ENCODE results near the gene TMEM52. TPM values are rescaled to one million over a fixed set of nuclear protein-coding genes. Genes with fewer than 3 reads are reported as not detected.

The TMEM52 gene
- total RNA-seq, 2 experiments from 2014 or later, result 1.7 to 2.5 TPM

DNA sequence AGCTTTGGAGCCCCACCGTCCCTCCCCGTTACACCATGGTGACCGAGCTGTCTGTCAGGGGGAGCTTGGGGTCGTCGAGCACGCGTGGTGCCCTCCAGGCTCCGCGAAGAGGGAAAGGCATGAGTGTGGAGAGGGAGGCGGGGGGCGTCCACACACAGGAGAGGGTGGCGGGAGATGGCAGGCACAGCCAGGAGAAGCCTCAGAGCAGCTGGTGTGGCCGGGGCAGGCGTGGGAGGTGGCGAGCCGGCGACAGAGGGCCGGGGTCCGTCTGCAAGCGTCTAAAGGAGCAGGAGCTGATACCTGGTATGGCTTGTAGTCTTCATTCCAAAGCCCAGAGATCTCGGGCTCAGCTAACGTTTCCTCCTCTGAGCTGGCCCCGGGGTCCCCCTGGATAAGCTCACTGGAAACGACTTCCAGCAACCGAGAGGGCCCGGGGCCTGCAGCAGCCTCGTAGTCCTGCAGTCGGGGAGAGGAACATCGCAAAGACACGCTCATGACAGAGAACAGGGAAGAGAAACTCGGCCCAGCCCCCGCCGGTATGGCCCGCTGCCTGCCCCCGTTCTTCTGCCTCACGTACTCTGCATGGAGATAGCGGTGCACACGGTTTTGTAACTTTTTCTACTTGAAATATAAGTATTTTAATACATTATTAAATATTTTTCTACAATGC lies 47.1 kb upstream of the TMEM52 start:
- no peak overlapping the region for H2AFZ ChIP-seq (ENCODE audit: low read length)
- no TSS peak for BruUV-seq (replicated peaks)
- H3K9me2 ChIP-seq (ENCODE audit: insufficient read depth, low read length), result no peaks in the 10 kb centered on the region
- H3K27ac ChIP-seq (ENCODE audit: low read depth, low read length, poor library complexity, severe bottlenecking), result no peak overlapping the region
- intact Hi-C loops (cut with micrococcal nuclease; ENCODE audit: unreplicated experiment), result no loop called here
- no peaks in the 10 kb centered on the region for H3K36me3 ChIP-seq (ENCODE audit: insufficient read depth, low read length)
- no peak for TF ChIP-seq CTCF (conservative IDR thresholded peaks at IDR 0.05; ENCODE audit: low read length)
- no peak for TF ChIP-seq EZH2phosphoT487 (IDR thresholded peaks at IDR 0.05; ENCODE audit: borderline replicate concordance, low read depth, low read length)
- H3K9me3 ChIP-seq (ENCODE audit: low read length), result peaks cover 6% of the 10 kb centered on the region; the same call in 1 of the 2 replicates
- H3K4me3 ChIP-seq (ENCODE audit: low read depth, low read length, poor library complexity, severe bottlenecking), result no peak overlapping the region
- H3K4me2 ChIP-seq (ENCODE audit: low read length), result no peak overlapping the region
- ChIA-PET POLR2A (no interaction called here), CTCF (ENCODE audit: unreplicated experiment) (no interaction called here)
- H4K20me1 ChIP-seq (ENCODE audit: insufficient read depth, low read length), result no peaks in the 10 kb centered on the region
- H3K4me1 ChIP-seq (ENCODE audit: insufficient read depth, low read length, poor library complexity, severe bottlenecking), result no peaks in the 10 kb centered on the region
- no peak for DNase-seq (ENCODE audit: low spot score)
- no peaks in the 10 kb centered on the region for H3K79me2 ChIP-seq (ENCODE audit: insufficient read depth, low read depth, low read length)

- no peak for TF ChIP-seq EZH2phosphoT487 (IDR thresholded peaks at IDR 0.05; ENCODE audit: borderline replicate concordance, low read depth, low read length)
- TF ChIP-seq CTCF (conservative IDR thresholded peaks at IDR 0.05; ENCODE audit: low read length), result no peak
- no peaks in the 10 kb centered on the region for H3K36me3 ChIP-seq (ENCODE audit: insufficient read depth, low read length)
- H2AFZ ChIP-seq (ENCODE audit: low read length), result no peak overlapping the region
- no peak overlapping the region for H3K4me2 ChIP-seq (ENCODE audit: low read length)
- no peaks in the 10 kb centered on the region for H4K20me1 ChIP-seq (ENCODE audit: insufficient read depth, low read length)
- no peaks in the 10 kb centered on the region for H3K9me3 ChIP-seq (ENCODE audit: low read length)
- BruUV-seq (replicated peaks), result no TSS peak
- POLR2A ChIA-PET, result no interaction called here
- H3K4me1 ChIP-seq (ENCODE audit: insufficient read depth, low read length, poor library complexity, severe bottlenecking), result no peaks in the 10 kb centered on the region
- intact Hi-C loops (cut with micrococcal nuclease; ENCODE audit: unreplicated experiment), result no loop called here
- no peaks in the 10 kb centered on the region for H3K9me2 ChIP-seq (ENCODE audit: insufficient read depth, low read length)
- no peaks in the 10 kb centered on the region for H3K79me2 ChIP-seq (ENCODE audit: insufficient read depth, low read depth, low read length)
- H3K4me3 ChIP-seq (ENCODE audit: low read depth, low read length, poor library complexity, severe bottlenecking), result no peak overlapping the region
- DNase-seq (ENCODE audit: low spot score), result no peak
- no peak overlapping the region for H3K27ac ChIP-seq (ENCODE audit: low read depth, low read length, poor library complexity, severe bottlenecking)
- CTCF ChIA-PET (ENCODE audit: unreplicated experiment), result no interaction called here
Observed at GRCh38 chr1:1965546-1965945, 46.5 kb upstream of the TMEM52 start.

GRCh38 chr1:1964811-1965210 lies 45.7 kb upstream of the TMEM52 start:
- H2AFZ ChIP-seq (ENCODE audit: low read length), result no peak overlapping the region
- no peak overlapping the region for H3K4me3 ChIP-seq (ENCODE audit: low read depth, low read length, poor library complexity, severe bottlenecking)
- no peaks in the 10 kb centered on the region for H4K20me1 ChIP-seq (ENCODE audit: insufficient read depth, low read length)
- TF ChIP-seq EZH2phosphoT487 (IDR thresholded peaks at IDR 0.05; ENCODE audit: borderline replicate concordance, low read depth, low read length) (no peak), CTCF (conservative IDR thresholded peaks at IDR 0.05; ENCODE audit: low read length) (no peak)
- no peaks in the 10 kb centered on the region for H3K79me2 ChIP-seq (ENCODE audit: insufficient read depth, low read depth, low read length)
- BruUV-seq (replicated peaks), result no TSS peak
- H3K9me2 ChIP-seq (ENCODE audit: insufficient read depth, low read length), result no peaks in the 10 kb centered on the region
- H3K4me1 ChIP-seq (ENCODE audit: insufficient read depth, low read length, poor library complexity, severe bottlenecking), result no peaks in the 10 kb centered on the region
- no peaks in the 10 kb centered on the region for H3K9me3 ChIP-seq (ENCODE audit: low read length)
- ChIA-PET CTCF (ENCODE audit: unreplicated experiment) (no interaction called here), POLR2A (no interaction called here)
- H3K36me3 ChIP-seq (ENCODE audit: insufficient read depth, low read length), result no peaks in the 10 kb centered on the region
- H3K4me2 ChIP-seq (ENCODE audit: low read length), result no peak overlapping the region
- DNase-seq (ENCODE audit: low spot score), result no peak
- H3K27ac ChIP-seq (ENCODE audit: low read depth, low read length, poor library complexity, severe bottlenecking), result no peak overlapping the region
- intact Hi-C loops (cut with micrococcal nuclease; ENCODE audit: unreplicated experiment), result no loop called here
